Astrocyte (in vitro differentiated cells and primary cell): Measurements from ENCODE around the gene MIA3.

Source experiments
- EZH2 ChIP-seq: IDR thresholded peaks from 2 replicates; pipeline ENCODE4 v1.6.1; 2012; ENCODE audit warnings: mild to moderate bottlenecking, low read length, inconsistent platforms; ENCODE audit not compliant: insufficient read depth
- TF ChIP-seq, protein P1 (sequence below): IDR thresholded peaks from 2 replicates; pipeline ENCODE4 v1.5.1; 2011; ENCODE audit warnings: low read depth, mild to moderate bottlenecking, inconsistent platforms, low read length, moderate library complexity; ENCODE audit not compliant: insufficient read depth

DNA sequence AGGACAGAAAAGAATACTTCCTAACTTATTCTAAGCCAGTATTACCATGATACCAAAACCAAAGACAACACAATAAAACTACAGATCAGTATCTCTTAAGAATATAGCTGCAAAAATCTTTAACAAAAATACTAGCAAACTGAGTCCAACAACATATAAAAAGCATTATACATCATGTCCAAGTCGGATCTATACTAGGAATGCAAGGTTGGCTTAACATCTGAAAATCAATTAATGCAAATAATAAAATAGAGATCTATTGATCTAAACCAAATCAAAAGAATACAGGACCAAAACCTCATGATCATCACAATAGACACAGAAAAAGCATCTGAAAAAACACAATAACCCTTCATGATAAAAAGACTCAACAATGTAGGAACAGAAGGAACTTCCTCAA, 47.1 kb upstream of the MIA3 start:
- no peak for TF ChIP-seq EZH2
- TF ChIP-seq, protein P1, sequence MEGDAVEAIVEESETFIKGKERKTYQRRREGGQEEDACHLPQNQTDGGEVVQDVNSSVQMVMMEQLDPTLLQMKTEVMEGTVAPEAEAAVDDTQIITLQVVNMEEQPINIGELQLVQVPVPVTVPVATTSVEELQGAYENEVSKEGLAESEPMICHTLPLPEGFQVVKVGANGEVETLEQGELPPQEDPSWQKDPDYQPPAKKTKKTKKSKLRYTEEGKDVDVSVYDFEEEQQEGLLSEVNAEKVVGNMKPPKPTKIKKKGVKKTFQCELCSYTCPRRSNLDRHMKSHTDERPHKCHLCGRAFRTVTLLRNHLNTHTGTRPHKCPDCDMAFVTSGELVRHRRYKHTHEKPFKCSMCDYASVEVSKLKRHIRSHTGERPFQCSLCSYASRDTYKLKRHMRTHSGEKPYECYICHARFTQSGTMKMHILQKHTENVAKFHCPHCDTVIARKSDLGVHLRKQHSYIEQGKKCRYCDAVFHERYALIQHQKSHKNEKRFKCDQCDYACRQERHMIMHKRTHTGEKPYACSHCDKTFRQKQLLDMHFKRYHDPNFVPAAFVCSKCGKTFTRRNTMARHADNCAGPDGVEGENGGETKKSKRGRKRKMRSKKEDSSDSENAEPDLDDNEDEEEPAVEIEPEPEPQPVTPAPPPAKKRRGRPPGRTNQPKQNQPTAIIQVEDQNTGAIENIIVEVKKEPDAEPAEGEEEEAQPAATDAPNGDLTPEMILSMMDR, result no peak
